H1 (cell line): Measurements from ENCODE around the gene SAFB2. TPM values are rescaled to one million over a fixed set of nuclear protein-coding genes. Genes with fewer than 3 reads are reported as not detected.

ENCODE experiments used
- CHD2 ChIP-seq: IDR thresholded peaks from 2 replicates; pipeline ENCODE4 v1.6.1; 2012; ENCODE audit warnings: low read length, improper control_type of control experiment
- TCF12 ChIP-seq: IDR thresholded peaks from 2 replicates; pipeline ENCODE4 v1.6.1; 2011; ENCODE audit warnings: low read depth, mild to moderate bottlenecking, low read length
- polyA plus RNA-seq, 7 experiments: library from polyadenylated mRNA; depleted of rRNA in 3 of 7; stranded (reverse) in 5 of 7; unstranded in 2 of 7; fragments of >200 nt in 5 of 7; fragments of 200-250 nt in 2 of 7; gene quantifications; 1 replicate in 5 of 7; 2 replicates in 1 of 7; 4 replicates in 1 of 7; pipeline versions ENCODE4 v1.2.1 to v1.2.3, GENCODE V29; 2011 to 2013; ENCODE audit warnings: missing spikeins in 2 of 7, mixed read lengths in 2 of 7
- total RNA-seq: library from RNA; stranded (reverse); fragmentation: NEBNext Ultra II Directional; extraction: Animal tissue kit (Norgen Biotek cat#: 25700); gene quantifications from 2 replicates; pipeline ENCODE4 v1.2.1, GENCODE V29; 2021

Gene SAFB2
- total and polyA plus RNA-seq, 2 of the 8 experiments (the other 6 are each of a cell fraction or from before 2014, with no cell fraction given) = 14.8 to 63.8 TPM

GRCh38 chr19:5646703-5647102 is 24.1 kb upstream of the SAFB2 start (continued):
- no peak for TF ChIP-seq TCF12
- TF ChIP-seq CHD2 = no peak
